HEK293 (cell line): ENCODE measurements around the gene JAGN1.

ENCODE experiments used
- FEZF1 ChIP-seq: fragments of 450-650 bp; formaldehyde crosslinking; IDR thresholded peaks from 2 replicates; pipeline ENCODE4 v1.5.1; 2016; ENCODE audit warnings: missing biosample characterization, missing genetic modification characterization
- IKZF3 ChIP-seq: fragments of 450-650 bp; IDR thresholded peaks from 2 replicates; pipeline ENCODE4 v1.5.0; 2018; ENCODE audit warnings: missing biosample characterization, mild to moderate bottlenecking, missing genetic modification characterization, moderate library complexity
- MYNN ChIP-seq: fragments of 450-650 bp; formaldehyde crosslinking; IDR thresholded peaks from 2 replicates; pipeline ENCODE4 v1.5.1; 2016; ENCODE audit warnings: missing biosample characterization, missing genetic modification characterization, borderline replicate concordance
- SCRT2 ChIP-seq: fragments of 450-650 bp; formaldehyde crosslinking; IDR thresholded peaks from 2 replicates; pipeline ENCODE4 v1.5.1; 2016; ENCODE audit warnings: missing biosample characterization, missing genetic modification characterization
- SETDB1 ChIP-seq: IDR thresholded peaks from one replicate; pipeline ENCODE4 v1.6.1; 2017; ENCODE audit warnings: mild to moderate bottlenecking, low read length, moderate library complexity, mixed read lengths; ENCODE audit not compliant: insufficient read length
- SP3 ChIP-seq: fragments of 450-650 bp; formaldehyde crosslinking; IDR thresholded peaks from 2 replicates; pipeline ENCODE4 v1.5.1; 2016; ENCODE audit warnings: missing biosample characterization, missing genetic modification characterization
- TCF7L2 ChIP-seq: IDR thresholded peaks from 2 replicates; pipeline ENCODE4 v1.6.1; 2011; ENCODE audit warnings: low read depth, mild to moderate bottlenecking, inconsistent platforms, low read length, moderate library complexity, borderline replicate concordance
- ZBTB20 ChIP-seq: fragments of 450-650 bp; formaldehyde crosslinking; IDR thresholded peaks from 2 replicates; pipeline ENCODE4 v1.5.1; 2016; ENCODE audit warnings: missing biosample characterization, missing genetic modification characterization
- ZBTB26 ChIP-seq: fragments of 450-650 bp; formaldehyde crosslinking; optimal IDR thresholded peaks from 2 replicates; pipeline ENCODE3; 2016; ENCODE audit warnings: missing biosample characterization, mild to moderate bottlenecking, missing genetic modification characterization
- ZBTB49 ChIP-seq: fragments of 450-650 bp; formaldehyde crosslinking; IDR thresholded peaks from 2 replicates; pipeline ENCODE4 v1.5.1; 2016; ENCODE audit warnings: missing biosample characterization, missing genetic modification characterization, low read depth
- ZBTB6 ChIP-seq: fragments of 450-650 bp; formaldehyde crosslinking; IDR thresholded peaks from 2 replicates; pipeline ENCODE4 v1.5.1; 2017; ENCODE audit warnings: missing biosample characterization, missing genetic modification characterization
- ZFP37 ChIP-seq: fragments of 450-650 bp; formaldehyde crosslinking; IDR thresholded peaks from 2 replicates; pipeline ENCODE4 v1.5.1; 2016; ENCODE audit warnings: missing biosample characterization, missing genetic modification characterization
- ZFP41 ChIP-seq: fragments of 450-650 bp; formaldehyde crosslinking; IDR thresholded peaks from 2 replicates; pipeline ENCODE4 v1.5.1; 2016; ENCODE audit warnings: missing biosample characterization, missing genetic modification characterization, borderline replicate concordance
- ZIC2 ChIP-seq: fragments of 450-650 bp; formaldehyde crosslinking; IDR thresholded peaks from 2 replicates; pipeline ENCODE4 v1.5.1; 2016; ENCODE audit warnings: missing biosample characterization, missing genetic modification characterization
- ZNF132 ChIP-seq: fragments of 450-650 bp; formaldehyde crosslinking; IDR thresholded peaks from 2 replicates; pipeline ENCODE4 v1.5.1; 2017; ENCODE audit warnings: missing biosample characterization, missing genetic modification characterization, borderline replicate concordance
- ZNF148 ChIP-seq: fragments of 450-650 bp; formaldehyde crosslinking; IDR thresholded peaks from 2 replicates; pipeline ENCODE4 v1.5.0; 2017; ENCODE audit warnings: missing biosample characterization, missing genetic modification characterization, borderline replicate concordance
- ZNF157 ChIP-seq: fragments of 450-650 bp; formaldehyde crosslinking; IDR thresholded peaks from 2 replicates; pipeline ENCODE4 v1.5.1; 2016; ENCODE audit warnings: missing biosample characterization, missing genetic modification characterization
- ZNF211 ChIP-seq: fragments of 450-650 bp; formaldehyde crosslinking; IDR thresholded peaks from 2 replicates; pipeline ENCODE4 v1.5.1; 2016; ENCODE audit warnings: low read depth, missing biosample characterization, missing genetic modification characterization
- ZNF214 ChIP-seq: fragments of 450-650 bp; formaldehyde crosslinking; IDR thresholded peaks from 2 replicates; pipeline ENCODE4 v1.5.1; 2017; ENCODE audit warnings: missing biosample characterization, mild to moderate bottlenecking, missing genetic modification characterization, borderline replicate concordance
- ZNF24 ChIP-seq: fragments of 450-650 bp; formaldehyde crosslinking; IDR thresholded peaks from 2 replicates; pipeline ENCODE4 v1.5.1; 2016; ENCODE audit warnings: missing biosample characterization, missing genetic modification characterization
- ZNF266 ChIP-seq: fragments of 450-650 bp; formaldehyde crosslinking; IDR thresholded peaks from 2 replicates; pipeline ENCODE4 v1.5.1; 2016; ENCODE audit warnings: missing biosample characterization, missing genetic modification characterization, low read depth
- ZNF280C ChIP-seq: fragments of 450-650 bp; formaldehyde crosslinking; IDR thresholded peaks from 2 replicates; pipeline ENCODE4 v1.5.1; 2016; ENCODE audit warnings: missing biosample characterization, missing genetic modification characterization
- ZNF302 ChIP-seq: fragments of 450-650 bp; formaldehyde crosslinking; IDR thresholded peaks from 2 replicates; pipeline ENCODE4 v1.5.1; 2016; ENCODE audit warnings: missing biosample characterization, missing genetic modification characterization, low read depth
- ZNF311 ChIP-seq: fragments of 450-650 bp; formaldehyde crosslinking; IDR thresholded peaks from 2 replicates; pipeline ENCODE4 v1.5.1; 2017; ENCODE audit warnings: missing biosample characterization, missing genetic modification characterization, borderline replicate concordance
- ZNF366 ChIP-seq: fragments of 450-650 bp; formaldehyde crosslinking; conservative IDR thresholded peaks from 2 replicates; pipeline ENCODE4 v1.5.1; 2016; ENCODE audit warnings: missing biosample characterization, missing genetic modification characterization
- ZNF394 ChIP-seq: fragments of 450-650 bp; formaldehyde crosslinking; IDR thresholded peaks from 2 replicates; pipeline ENCODE4 v1.5.1; 2016; ENCODE audit warnings: missing biosample characterization, missing genetic modification characterization, mild to moderate bottlenecking, moderate library complexity, borderline replicate concordance
- ZNF404 ChIP-seq: fragments of 450-650 bp; formaldehyde crosslinking; IDR thresholded peaks from 2 replicates; pipeline ENCODE4 v1.5.1; 2017; ENCODE audit warnings: missing biosample characterization, missing genetic modification characterization
- ZNF510 ChIP-seq: fragments of 450-650 bp; formaldehyde crosslinking; IDR thresholded peaks from 2 replicates; pipeline ENCODE4 v1.5.1; 2018; ENCODE audit warnings: mild to moderate bottlenecking, missing genetic modification characterization, missing biosample characterization; ENCODE audit not compliant: insufficient replicate concordance
- ZNF529 ChIP-seq: fragments of 450-650 bp; formaldehyde crosslinking; IDR thresholded peaks from 2 replicates; pipeline ENCODE4 v1.5.1; 2017; ENCODE audit warnings: missing genetic modification characterization, missing biosample characterization; ENCODE audit not compliant: insufficient replicate concordance
- ZNF571 ChIP-seq: fragments of 450-650 bp; formaldehyde crosslinking; IDR thresholded peaks from 2 replicates; pipeline ENCODE4 v1.5.0; 2017; ENCODE audit warnings: missing biosample characterization, missing genetic modification characterization
- ZNF701 ChIP-seq: fragments of 450-650 bp; formaldehyde crosslinking; IDR thresholded peaks from 2 replicates; pipeline ENCODE4 v1.5.1; 2016; ENCODE audit warnings: missing biosample characterization, missing genetic modification characterization
- ZNF792 ChIP-seq: fragments of 450-650 bp; formaldehyde crosslinking; IDR thresholded peaks from 2 replicates; pipeline ENCODE4 v1.5.1; 2016; ENCODE audit warnings: missing biosample characterization, missing genetic modification characterization
- ZNF837 ChIP-seq: fragments of 450-650 bp; formaldehyde crosslinking; IDR thresholded peaks from 2 replicates; pipeline ENCODE4 v1.5.1; 2016; ENCODE audit warnings: missing biosample characterization, missing genetic modification characterization

JAGN1 gene

GRCh38 chr3:9938966-9939365, 48.6 kb downstream of the JAGN1 start (continued):
- TF ChIP-seq ZBTB49 (no peak), FEZF1 (no peak; the same call in 1 of the 2 replicates), SCRT2 (tag by site-specific recombination) (no peak), ZNF529 (peak; percentile 84), ZNF366 (tag by site-specific recombination) (peak; percentile 43), ZNF132 (tag by site-specific recombination) (no peak), ZNF701 (tag by site-specific recombination) (no peak), ZBTB20 (tag by site-specific recombination) (no peak), ZNF404 (tag by site-specific recombination) (peak; percentile 98), SETDB1 (no peak), ZIC2 (tag by site-specific recombination) (no peak), ZNF510 (tag by site-specific recombination) (peak; percentile 92), ZNF211 (no peak), ZNF24 (tag by site-specific recombination) (0 out of 2 replicates have a peak, but pooled peaks have one; percentile 30), MYNN (tag by site-specific recombination) (no peak; the same call in 1 of the 2 replicates), ZNF280C (no peak), ZNF394 (tag by site-specific recombination) (peak; percentile 98), ZNF214 (tag by site-specific recombination) (peak; percentile 30; the same call in 1 of the 2 replicates), ZNF311 (tag by site-specific recombination) (no peak), ZNF148 (tag by site-specific recombination) (no peak), ZBTB6 (tag by site-specific recombination) (no peak), ZNF571 (tag by site-specific recombination) (no peak), SP3 (tag by site-specific recombination) (peak; percentile 33; the same call in 1 of the 2 replicates), ZNF837 (tag by site-specific recombination) (no peak), ZNF266 (tag by site-specific recombination) (peak; percentile 89), ZNF302 (tag by site-specific recombination) (no peak), ZFP41 (tag by site-specific recombination) (no peak), ZNF792 (no peak), ZFP37 (tag by site-specific recombination) (peak; percentile 87; the same call in 1 of the 2 replicates), IKZF3 (tag by site-specific recombination) (no peak), TCF7L2 (no peak), ZBTB26 (tag by site-specific recombination) (no peak), ZNF157 (no peak)
